Right renal cortex interstitium (tissue), 3 donors: Measurements from ENCODE around the gene SREBF2. TPM values are rescaled to one million over a fixed set of nuclear protein-coding genes. Genes with fewer than 3 reads are reported as not detected.
A peak's percentile ranks its signal among the peaks of the same experiment; 100 is the strongest.
"Not testable (repeated sequence)": the region's sequence is repeated elsewhere in the genome, so short reads cannot be mapped to it uniquely, and the experiment has no call there.

Experiments
- DNase-seq, 3 donors: peaks; one replicate each; pipeline ENCODE4 v3.0.0-alpha.2; 2013; ENCODE audit warnings: low read depth in 3 of 3, low spot score in 2 of 3
- polyA plus RNA-seq, 3 donors: library from polyadenylated mRNA; unstranded; fragments of 120-200 nt; gene quantifications; one replicate each; pipeline ENCODE4 v1.2.1, GENCODE V29; 2013; ENCODE audit not compliant: insufficient read length in 3 of 3

Gene SREBF2
- polyA plus RNA-seq, 3 donors = 85.5 to 93.2 (median 90.2) TPM

- DNase-seq = no peak
Measured at GRCh38 chr22:41841085-41841712, 8.3 kb downstream of the SREBF2 start.

- no peak for DNase-seq
Measured at GRCh38 chr22:41842996-41843970, 10.4 kb downstream of the SREBF2 start.

DNA sequence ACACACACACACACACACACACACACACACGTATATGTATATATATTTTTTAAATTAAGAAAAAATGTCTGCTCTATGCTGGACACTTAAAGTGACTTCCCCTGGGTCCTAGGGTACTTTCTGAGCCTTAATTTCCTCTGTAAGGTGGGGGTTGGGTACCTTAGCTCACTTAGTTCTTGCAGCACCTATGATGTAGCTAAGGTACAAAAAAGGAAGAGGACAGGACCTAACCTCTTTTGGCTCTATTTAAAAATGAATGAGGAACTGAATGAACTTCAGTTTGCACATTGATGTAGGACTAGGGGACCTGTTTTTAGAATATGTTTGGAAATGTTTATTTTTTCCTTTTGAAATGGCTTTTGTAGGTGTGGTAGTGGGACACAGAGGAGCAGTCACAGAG lies 11.1 kb downstream of the SREBF2 start:
- DNase-seq = no peak

GRCh38 chr22:41844513-41844912 lies 11.6 kb downstream of the SREBF2 start:
- DNase-seq = no peak

DNA sequence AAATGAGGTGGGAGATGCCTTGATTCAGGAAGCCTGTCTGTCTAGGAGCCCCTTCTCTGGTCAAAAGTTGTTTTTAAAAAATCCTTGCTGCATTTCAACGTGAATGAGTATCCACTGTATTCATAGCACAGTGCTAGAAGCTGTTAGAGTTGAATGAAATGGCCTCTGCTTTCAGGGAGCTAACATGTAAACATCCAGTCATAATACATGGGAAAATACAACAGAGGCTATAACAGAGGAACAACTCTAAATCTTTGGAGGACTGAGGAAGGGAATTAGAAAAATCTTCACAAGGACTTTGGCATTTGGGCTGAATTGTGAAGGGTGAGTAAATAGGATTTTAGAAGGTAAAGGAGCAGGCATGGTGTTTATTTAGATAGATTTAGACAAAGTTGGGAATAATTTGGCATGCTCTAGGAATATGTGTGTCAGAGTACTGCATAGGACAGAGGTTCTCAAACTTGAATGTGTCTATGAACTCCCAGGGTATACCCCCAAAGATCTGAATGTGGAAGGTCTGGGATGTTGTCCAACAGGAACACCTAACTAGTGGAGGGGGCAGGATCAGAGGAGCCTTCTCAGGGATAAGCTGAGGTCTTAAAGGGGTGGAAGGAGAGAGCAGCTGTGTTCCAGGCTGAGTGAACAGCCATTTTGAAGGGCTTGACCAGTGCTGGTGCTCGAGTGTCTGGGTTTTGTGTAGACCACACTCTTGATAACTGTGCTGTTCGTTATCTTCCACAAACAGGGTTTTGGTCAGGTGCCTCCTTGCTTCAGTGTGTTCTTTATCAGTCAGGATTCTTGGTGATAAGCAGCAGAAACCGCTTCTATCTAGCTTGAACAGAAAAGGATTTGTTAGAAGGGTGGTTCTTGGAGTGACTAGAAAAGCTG lies 12.7 kb downstream of the SREBF2 start:
- no peak for DNase-seq

DNA sequence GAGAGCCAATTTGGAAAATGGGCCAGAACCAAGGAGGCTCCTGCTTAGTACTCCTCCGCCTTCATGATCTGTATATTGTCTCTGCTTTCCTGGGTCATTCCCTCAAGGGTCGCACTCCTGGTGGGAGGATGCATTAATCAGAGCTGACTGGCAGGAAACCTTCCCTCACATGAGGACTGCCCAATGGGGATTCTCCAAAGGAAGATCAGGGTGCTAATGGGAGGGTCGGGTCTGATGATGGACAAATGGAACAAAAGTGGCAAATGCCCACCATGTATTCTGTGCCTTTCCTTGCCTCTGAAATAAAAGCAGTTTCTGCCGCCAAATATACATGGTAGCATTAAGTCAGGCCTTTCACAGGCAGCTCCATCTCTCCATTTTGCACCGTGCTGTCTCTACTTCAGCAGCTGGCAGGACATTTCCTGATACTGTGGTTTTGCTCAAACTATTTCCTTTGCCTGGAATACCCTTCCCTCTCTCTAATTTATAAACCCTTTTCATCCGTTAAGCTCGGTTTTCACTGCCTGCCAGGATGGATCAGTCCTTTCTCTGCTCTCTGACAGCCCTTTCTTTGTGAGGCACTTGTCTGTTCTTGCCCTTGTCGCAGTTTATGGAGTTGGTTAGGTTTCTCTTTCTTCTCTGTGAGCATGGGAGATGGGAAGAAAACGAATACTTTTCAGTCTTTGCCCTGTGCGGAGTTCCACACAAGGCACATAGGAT lies 13.5 kb downstream of the SREBF2 start:
- no peak for DNase-seq

DNA sequence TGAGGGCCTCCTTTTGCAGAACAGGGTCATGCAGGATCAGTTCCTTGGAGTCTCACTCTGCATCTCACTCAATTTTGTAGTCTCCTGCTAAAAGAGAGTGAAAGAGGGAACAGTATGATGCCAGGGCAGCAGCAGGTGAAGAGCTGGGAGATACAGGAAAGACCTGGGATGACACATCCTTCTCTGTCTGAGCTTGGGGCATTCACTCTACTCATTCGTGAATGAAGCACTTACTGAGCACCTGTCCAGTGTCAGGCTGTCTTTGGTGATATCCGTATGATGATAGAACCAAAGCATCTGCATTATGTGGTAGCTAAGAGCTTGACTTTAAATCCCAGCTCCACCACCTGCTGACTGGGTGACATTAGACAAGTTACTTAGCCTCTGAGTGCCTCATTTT lies 14.4 kb downstream of the SREBF2 start:
- no peak for DNase-seq

DNA sequence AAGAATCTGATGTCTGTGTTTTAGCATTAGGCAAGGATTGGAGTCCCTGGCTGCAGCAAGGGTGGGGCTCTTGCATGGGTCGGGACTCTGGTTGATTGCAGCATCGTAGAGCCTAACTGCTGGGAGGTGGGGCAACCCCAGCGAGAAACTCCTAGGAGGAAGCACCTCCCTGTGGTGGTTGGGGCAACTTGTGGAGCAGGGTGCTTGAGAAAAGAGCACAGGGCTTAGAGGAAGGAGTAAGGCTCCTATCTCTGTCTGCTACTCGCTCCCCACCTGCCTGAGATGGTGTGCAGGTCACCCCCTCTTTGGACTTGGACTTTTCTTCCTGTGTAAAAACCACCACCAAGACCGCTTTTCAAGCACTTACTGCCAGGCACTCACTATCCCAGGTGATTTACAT lies 15.6 kb downstream of the SREBF2 start:
- DNase-seq = no peak

- no peak for DNase-seq
Measured at GRCh38 chr22:41856469-41856868, 23.6 kb downstream of the SREBF2 start.

DNA sequence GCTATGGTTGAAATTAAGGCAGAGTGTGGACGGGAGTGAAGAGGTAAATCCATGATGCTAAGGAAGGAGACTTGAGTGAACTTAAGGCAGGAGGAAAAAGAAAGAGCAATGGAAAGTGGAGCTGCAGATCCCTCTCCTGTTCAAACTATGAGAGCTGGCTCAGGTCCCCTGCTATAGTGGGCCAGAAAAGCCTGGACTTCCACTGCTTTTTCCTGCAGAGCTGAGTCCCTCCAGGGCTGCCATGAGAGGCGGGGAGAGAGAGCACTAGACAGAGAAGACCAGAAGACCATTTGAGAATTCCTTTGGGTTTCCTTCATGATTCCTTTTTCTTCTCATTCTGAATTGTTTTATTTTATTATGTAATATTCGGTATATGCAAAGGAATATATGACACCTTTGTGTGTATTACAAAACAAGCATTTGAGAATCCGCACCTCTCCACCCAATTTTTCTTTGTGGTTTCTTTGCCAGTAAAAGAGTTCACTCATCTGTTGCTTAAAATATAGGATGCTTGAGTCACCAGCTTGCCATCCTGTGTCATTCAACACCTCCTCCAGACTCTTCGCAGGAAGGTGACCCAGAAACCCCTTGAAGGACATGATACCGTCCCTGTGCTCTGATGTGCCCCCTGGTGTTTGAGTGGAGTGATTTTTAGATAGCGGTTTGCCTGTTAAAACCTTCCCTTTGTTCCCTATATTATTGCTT lies 24.4 kb downstream of the SREBF2 start:
- no peak for DNase-seq

DNA sequence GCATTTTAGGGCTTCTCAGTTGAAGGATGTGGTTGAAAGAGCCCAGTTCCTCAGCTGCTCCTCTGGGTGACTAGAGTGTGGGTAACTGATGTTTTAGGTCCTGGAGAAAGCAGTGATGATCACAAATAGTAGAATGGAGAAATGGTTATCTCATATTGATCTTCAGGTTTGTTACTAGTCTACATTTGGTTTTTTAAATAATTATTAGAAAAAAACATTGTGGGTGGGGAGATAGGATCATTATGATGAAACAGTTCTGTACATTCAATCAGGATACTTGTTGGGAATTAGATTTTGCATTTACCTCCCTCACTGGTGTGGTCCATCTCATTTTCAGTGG lies 24.9 kb downstream of the SREBF2 start:
- no peak for DNase-seq

DNA sequence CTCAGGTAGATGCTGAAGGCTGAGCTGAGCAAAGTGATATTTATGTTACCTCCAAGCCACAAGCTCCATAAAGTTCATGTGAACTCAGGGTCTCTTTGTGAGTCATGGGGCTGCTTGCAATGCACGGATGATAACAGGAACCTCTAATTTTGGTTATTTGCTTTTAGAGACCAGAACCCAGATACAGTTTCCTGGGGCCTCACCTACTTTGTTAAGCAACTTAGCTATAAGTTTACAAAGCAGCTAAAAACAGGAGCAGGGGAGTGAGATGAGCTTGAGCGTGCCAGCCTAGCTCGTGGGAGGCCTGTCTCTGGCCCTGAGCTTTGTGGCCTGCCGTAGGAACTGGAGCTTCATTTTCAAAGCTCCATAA lies 29.2 kb downstream of the SREBF2 start:
- peak in 2 of 3 donors; percentile 7 to 34 for DNase-seq

GRCh38 chr22:41862530-41863266 lies 29.8 kb downstream of the SREBF2 start:
- DNase-seq = peak in 1 of 3 donors; percentile 33

GRCh38 chr22:41863472-41863871 lies 30.6 kb downstream of the SREBF2 start:
- no peak for DNase-seq

GRCh38 chr22:41868556-41868955 lies 35.7 kb downstream of the SREBF2 start:
- no peak for DNase-seq

GRCh38 chr22:41870081-41870480 lies 37.2 kb downstream of the SREBF2 start:
- not testable (repeated sequence) for DNase-seq

DNA sequence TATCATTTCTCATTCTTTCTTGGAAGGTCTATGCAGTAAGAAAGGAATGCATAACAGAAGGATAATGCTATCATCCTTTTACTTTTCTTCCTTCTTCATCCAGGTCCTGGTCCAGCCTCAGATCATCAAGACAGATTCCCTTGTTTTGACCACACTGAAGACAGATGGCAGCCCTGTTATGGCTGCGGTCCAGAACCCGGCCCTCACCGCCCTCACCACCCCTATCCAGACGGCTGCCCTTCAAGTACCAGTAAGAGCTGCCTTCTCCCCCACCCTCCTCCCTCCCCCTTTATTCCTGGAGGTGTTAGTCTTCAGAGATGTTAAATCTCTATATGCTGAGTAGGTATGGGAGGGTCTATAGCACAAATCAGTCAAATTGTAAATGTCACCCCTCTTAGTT lies 37.9 kb downstream of the SREBF2 start:
- no peak for DNase-seq

DNA sequence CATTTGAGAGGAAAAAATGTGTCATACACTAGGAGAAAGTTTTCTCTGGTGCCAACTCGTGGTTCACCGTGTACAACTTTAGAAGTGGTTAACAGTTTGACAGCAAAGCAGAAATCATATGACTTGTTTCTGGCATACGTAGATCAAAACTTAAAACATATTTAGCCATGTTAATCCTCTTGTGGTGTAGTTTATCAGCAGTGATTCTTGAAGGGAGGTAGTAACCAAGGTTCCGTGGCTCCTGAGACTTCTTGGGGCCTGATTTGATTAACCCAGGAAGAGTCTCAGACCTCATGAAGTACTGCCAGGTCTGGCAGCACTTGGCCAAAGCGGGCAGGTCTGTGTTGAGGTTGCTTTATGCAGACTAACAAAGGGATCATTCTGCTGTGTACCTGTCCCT lies 40.5 kb downstream of the SREBF2 start:
- DNase-seq = no peak

GRCh38 chr22:41874090-41874489 lies 41.2 kb downstream of the SREBF2 start:
- no peak for DNase-seq
